GM23338 (cell line): ENCODE results near the gene NQO1. TPM values are rescaled to one million over a fixed set of nuclear protein-coding genes. Genes with fewer than 3 reads are reported as not detected.
A peak's percentile ranks its signal among the peaks of the same experiment; 100 is the strongest.

Experiments used
- ATAC-seq: fragments of 200-7000 bp; cut with Tn5 transposase; 3 replicates; pipeline ENCODE4 v1.9.1; 2020
- DNase-seq: peaks from one replicate; pipeline ENCODE4 v3.0.0-alpha.2; 2015; ENCODE audit warnings: low spot score
- H2AFZ ChIP-seq: fragments of 200-600 bp; sonication (generic); 2 replicates; pipeline ENCODE4 v1.8.0; 2016; ENCODE audit warnings: antibody characterized with exemption, mild to moderate bottlenecking, moderate library complexity
- H3F3A ChIP-seq: fragments of 200-600 bp; sonication (generic); replicated peaks from 2 replicates; pipeline ENCODE4 v1.8.0; 2017; ENCODE audit warnings: antibody characterized with exemption, mixed run types, low read depth
- H3K27ac ChIP-seq: fragments of 200-600 bp; sonication (generic); 2 replicates; pipeline ENCODE4 v1.6.1; 2016; ENCODE audit warnings: low read depth
- H3K27me3 ChIP-seq: fragments of 200-600 bp; sonication (generic); 2 replicates; pipeline ENCODE4 v1.8.0; 2016; ENCODE audit warnings: mild to moderate bottlenecking, mixed run types, moderate library complexity; ENCODE audit not compliant: insufficient read depth
- H3K36me3 ChIP-seq: fragments of 200-600 bp; sonication (generic); 2 replicates; pipeline ENCODE4 v1.8.0; 2016; ENCODE audit warnings: mild to moderate bottlenecking; ENCODE audit not compliant: insufficient read depth
- H3K4me1 ChIP-seq: fragments of 200-600 bp; sonication (generic); 2 replicates; pipeline ENCODE4 v1.8.0; 2016; ENCODE audit warnings: mild to moderate bottlenecking, moderate library complexity; ENCODE audit not compliant: insufficient read depth
- H3K4me2 ChIP-seq: fragments of 200-600 bp; sonication (generic); 2 replicates; pipeline ENCODE4 v1.7.1; 2017; ENCODE audit warnings: mixed run types
- H3K4me3 ChIP-seq: fragments of 200-600 bp; sonication (generic); 2 replicates; pipeline ENCODE4 v1.6.1; 2016; ENCODE audit warnings: mixed run types
- H3K79me2 ChIP-seq: fragments of 200-600 bp; sonication (generic); replicated peaks from 2 replicates; pipeline ENCODE4 v1.8.0; 2017; ENCODE audit warnings: mild to moderate bottlenecking; ENCODE audit not compliant: insufficient read depth
- H3K9me2 ChIP-seq: fragments of 200-600 bp; sonication (generic); 2 replicates; pipeline ENCODE4 v1.8.0; 2017; ENCODE audit not compliant: insufficient read depth
- H4K20me1 ChIP-seq: fragments of 200-600 bp; sonication (generic); replicated peaks from 2 replicates; pipeline ENCODE4 v1.8.0; 2017; ENCODE audit warnings: mild to moderate bottlenecking; ENCODE audit not compliant: insufficient read depth
- H3K27ac Mint-ChIP-seq: 2 replicates; pipeline ENCODE4 v1.8.0; 2020; ENCODE audit warnings: inconsistent platforms, mild to moderate bottlenecking, moderate library complexity, mixed read lengths
- H3K27me3 Mint-ChIP-seq: 3 replicates; pipeline ENCODE4 v1.8.0; 2022; ENCODE audit warnings: low read depth, mild to moderate bottlenecking, moderate library complexity, mixed read lengths, inconsistent platforms; ENCODE audit not compliant: insufficient read depth, poor library complexity
- H3K36me3 Mint-ChIP-seq: 3 replicates; pipeline ENCODE4 v1.8.0; 2021; ENCODE audit warnings: low read depth, mild to moderate bottlenecking, inconsistent platforms, moderate library complexity, mixed read lengths
- H3K4me1 Mint-ChIP-seq: 3 replicates; pipeline ENCODE4 v1.8.0; 2020; ENCODE audit warnings: mild to moderate bottlenecking, inconsistent platforms, mixed read lengths
- H3K4me3 Mint-ChIP-seq: 3 replicates; pipeline ENCODE4 v1.8.0; 2021; ENCODE audit warnings: moderate library complexity, mild to moderate bottlenecking, inconsistent platforms, mixed read lengths
- H3K9me3 Mint-ChIP-seq: 3 replicates; pipeline ENCODE4 v1.8.0; 2020; ENCODE audit warnings: moderate library complexity, mild to moderate bottlenecking, inconsistent platforms, mixed read lengths
- CREB1 ChIP-seq: fragments of 250-450 bp; sonication (Bioruptor Pico); IDR thresholded peaks from 2 replicates; pipeline ENCODE4 v1.5.0; 2020; ENCODE audit warnings: low read depth, mild to moderate bottlenecking, moderate library complexity
- EZH2 ChIP-seq: fragments of 200-600 bp; sonication (generic); IDR thresholded peaks from one replicate; pipeline ENCODE4 v1.8.0; 2017; ENCODE audit warnings: antibody characterized with exemption, mild to moderate bottlenecking, low read depth; ENCODE audit not compliant: unreplicated experiment
- EZH2phosphoT487 ChIP-seq: fragments of 200-600 bp; sonication (generic); IDR thresholded peaks from one replicate; pipeline ENCODE4 v1.8.1; 2018; ENCODE audit warnings: antibody characterized with exemption; ENCODE audit not compliant: unreplicated experiment
- JUNB ChIP-seq: IDR thresholded peaks from one replicate; pipeline ENCODE4 v1.6.1; 2016; ENCODE audit warnings: antibody characterized with exemption; ENCODE audit not compliant: unreplicated experiment
- NANOG ChIP-seq: IDR thresholded peaks from 2 replicates; pipeline ENCODE4 v1.6.1; 2016; ENCODE audit warnings: antibody characterized with exemption, borderline replicate concordance
- POLR2AphosphoS5 ChIP-seq: IDR thresholded peaks from 2 replicates; pipeline ENCODE4 v1.6.1; 2016; ENCODE audit warnings: antibody characterized with exemption, low read depth
- STAT1 ChIP-seq: IDR thresholded peaks from one replicate; pipeline ENCODE4 v1.6.1; 2016; ENCODE audit warnings: antibody characterized with exemption; ENCODE audit not compliant: unreplicated experiment
- ZNF114 ChIP-seq: fragments of 250-450 bp; sonication (Bioruptor Pico); IDR thresholded peaks from 2 replicates; pipeline ENCODE4 v1.5.0; 2020; ENCODE audit warnings: mild to moderate bottlenecking, moderate library complexity
- polyA plus RNA-seq: library from polyadenylated mRNA; unstranded; fragments of >200 nt; fragmentation: Nextera tagmentation; extraction: Ambion mirVana; gene quantifications from 2 replicates; pipeline ENCODE4 v1.2.1, GENCODE V29; 2016
- total RNA-seq: library from RNA; depleted of rRNA; stranded (reverse); fragments of >200 nt; shearing (Covaris generic); gene quantifications from 2 replicates; pipeline ENCODE4 v1.2.3, GENCODE V29; 2014
- TF ChIP-seq, protein P1 (sequence below), 2 experiments: fragments of 200-600 bp in 1 of 2; sonication (generic) in 1 of 2; conservative IDR thresholded peaks; 2 replicates each; pipeline versions ENCODE4 v1.5.1 to v1.6.1; 2016 to 2017; ENCODE audit warnings: antibody characterized with exemption in 2 of 2, low read depth in 2 of 2, mild to moderate bottlenecking in 2 of 2, moderate library complexity in 1 of 2
- TF ChIP-seq, protein P2 (sequence below): IDR thresholded peaks from 2 replicates; pipeline ENCODE4 v1.6.1; 2016; ENCODE audit warnings: antibody characterized with exemption
- TF ChIP-seq, protein P3 (sequence below): fragments of 250-450 bp; sonication (Bioruptor Pico); IDR thresholded peaks from 2 replicates; pipeline ENCODE4 v1.5.0; 2020; ENCODE audit warnings: mild to moderate bottlenecking, moderate library complexity
- TF ChIP-seq, protein P4 (sequence below): IDR thresholded peaks from one replicate; pipeline ENCODE4 v1.6.1; 2018; ENCODE audit warnings: antibody characterized with exemption; ENCODE audit not compliant: unreplicated experiment

The NQO1 gene
- total and polyA plus RNA-seq, 2 experiments from 2014 or later = 80.9 to 86.3 TPM

DNA sequence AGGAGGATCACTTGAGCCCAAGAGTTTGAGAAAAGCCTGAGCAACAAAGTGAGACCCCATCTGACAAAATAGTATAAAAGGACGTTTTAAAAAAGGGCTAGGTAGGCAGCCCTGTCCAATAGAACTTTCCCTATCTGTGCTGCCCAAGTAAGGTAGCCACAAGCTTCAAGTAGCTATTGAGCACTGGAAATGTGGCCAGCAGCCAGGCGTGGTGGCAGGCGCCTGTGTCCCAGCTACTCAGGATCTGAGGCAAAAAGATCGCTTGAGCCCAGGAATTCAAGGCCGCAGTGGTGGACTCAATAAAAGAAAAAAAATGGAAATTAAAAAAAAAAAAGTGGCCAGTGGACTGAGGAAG lies 1.5 kb upstream of the NQO1 start (continued):
- TF ChIP-seq, protein P1, sequence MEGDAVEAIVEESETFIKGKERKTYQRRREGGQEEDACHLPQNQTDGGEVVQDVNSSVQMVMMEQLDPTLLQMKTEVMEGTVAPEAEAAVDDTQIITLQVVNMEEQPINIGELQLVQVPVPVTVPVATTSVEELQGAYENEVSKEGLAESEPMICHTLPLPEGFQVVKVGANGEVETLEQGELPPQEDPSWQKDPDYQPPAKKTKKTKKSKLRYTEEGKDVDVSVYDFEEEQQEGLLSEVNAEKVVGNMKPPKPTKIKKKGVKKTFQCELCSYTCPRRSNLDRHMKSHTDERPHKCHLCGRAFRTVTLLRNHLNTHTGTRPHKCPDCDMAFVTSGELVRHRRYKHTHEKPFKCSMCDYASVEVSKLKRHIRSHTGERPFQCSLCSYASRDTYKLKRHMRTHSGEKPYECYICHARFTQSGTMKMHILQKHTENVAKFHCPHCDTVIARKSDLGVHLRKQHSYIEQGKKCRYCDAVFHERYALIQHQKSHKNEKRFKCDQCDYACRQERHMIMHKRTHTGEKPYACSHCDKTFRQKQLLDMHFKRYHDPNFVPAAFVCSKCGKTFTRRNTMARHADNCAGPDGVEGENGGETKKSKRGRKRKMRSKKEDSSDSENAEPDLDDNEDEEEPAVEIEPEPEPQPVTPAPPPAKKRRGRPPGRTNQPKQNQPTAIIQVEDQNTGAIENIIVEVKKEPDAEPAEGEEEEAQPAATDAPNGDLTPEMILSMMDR (conservative IDR thresholded peaks at IDR 0.05; ENCODE audit: low read depth in 2 of 2) = no peak
- TF ChIP-seq NANOG (no peak), STAT1 (no peak), EZH2 (no peak)
- TF ChIP-seq, protein P2, sequence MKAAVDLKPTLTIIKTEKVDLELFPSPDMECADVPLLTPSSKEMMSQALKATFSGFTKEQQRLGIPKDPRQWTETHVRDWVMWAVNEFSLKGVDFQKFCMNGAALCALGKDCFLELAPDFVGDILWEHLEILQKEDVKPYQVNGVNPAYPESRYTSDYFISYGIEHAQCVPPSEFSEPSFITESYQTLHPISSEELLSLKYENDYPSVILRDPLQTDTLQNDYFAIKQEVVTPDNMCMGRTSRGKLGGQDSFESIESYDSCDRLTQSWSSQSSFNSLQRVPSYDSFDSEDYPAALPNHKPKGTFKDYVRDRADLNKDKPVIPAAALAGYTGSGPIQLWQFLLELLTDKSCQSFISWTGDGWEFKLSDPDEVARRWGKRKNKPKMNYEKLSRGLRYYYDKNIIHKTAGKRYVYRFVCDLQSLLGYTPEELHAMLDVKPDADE = no peak

DNA sequence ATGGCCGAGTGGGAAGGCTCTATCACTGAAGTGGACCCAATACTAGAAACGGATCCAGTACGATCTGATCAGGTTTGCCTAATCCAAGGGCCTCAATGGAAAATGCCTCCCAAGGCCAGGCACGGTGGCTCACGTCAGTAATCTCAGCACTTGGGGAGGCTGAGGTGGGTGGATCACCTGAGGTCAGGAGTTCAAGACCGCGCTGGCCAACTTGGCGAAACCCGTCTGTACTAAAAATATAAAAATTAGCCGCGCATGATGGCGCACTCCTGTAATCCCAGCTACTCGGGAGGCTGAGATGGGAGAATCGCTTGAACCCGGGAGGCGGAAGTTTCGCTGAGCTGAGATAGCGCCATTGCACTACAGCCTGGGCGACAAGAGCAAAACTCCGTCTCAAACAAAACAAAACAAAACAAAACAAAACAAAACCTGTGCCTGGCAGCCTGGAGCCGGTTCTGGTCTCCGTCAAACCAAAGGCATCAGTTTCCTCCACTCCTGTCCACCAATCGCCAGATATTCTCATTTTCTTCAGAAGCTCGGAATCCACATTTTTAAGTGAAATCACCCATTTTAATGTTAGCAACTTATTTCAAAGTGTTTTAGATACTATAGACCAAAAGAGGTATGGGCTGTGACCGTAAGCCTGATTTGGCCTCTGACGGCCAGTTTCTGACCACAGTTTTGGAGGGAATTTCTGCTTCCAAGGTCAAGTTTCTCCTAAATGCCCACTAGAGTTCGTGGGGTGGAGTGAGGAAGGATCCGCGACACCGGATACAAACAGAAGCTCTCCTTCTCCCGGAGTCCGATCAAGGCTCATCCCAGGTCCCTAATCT lies 664 bp downstream of the NQO1 start:
- H3F3A ChIP-seq = peaks cover 28% of the 10 kb centered on the region; the same call in 1 of the 2 replicates
- TF ChIP-seq JUNB = no peak
- TF ChIP-seq, protein P3, sequence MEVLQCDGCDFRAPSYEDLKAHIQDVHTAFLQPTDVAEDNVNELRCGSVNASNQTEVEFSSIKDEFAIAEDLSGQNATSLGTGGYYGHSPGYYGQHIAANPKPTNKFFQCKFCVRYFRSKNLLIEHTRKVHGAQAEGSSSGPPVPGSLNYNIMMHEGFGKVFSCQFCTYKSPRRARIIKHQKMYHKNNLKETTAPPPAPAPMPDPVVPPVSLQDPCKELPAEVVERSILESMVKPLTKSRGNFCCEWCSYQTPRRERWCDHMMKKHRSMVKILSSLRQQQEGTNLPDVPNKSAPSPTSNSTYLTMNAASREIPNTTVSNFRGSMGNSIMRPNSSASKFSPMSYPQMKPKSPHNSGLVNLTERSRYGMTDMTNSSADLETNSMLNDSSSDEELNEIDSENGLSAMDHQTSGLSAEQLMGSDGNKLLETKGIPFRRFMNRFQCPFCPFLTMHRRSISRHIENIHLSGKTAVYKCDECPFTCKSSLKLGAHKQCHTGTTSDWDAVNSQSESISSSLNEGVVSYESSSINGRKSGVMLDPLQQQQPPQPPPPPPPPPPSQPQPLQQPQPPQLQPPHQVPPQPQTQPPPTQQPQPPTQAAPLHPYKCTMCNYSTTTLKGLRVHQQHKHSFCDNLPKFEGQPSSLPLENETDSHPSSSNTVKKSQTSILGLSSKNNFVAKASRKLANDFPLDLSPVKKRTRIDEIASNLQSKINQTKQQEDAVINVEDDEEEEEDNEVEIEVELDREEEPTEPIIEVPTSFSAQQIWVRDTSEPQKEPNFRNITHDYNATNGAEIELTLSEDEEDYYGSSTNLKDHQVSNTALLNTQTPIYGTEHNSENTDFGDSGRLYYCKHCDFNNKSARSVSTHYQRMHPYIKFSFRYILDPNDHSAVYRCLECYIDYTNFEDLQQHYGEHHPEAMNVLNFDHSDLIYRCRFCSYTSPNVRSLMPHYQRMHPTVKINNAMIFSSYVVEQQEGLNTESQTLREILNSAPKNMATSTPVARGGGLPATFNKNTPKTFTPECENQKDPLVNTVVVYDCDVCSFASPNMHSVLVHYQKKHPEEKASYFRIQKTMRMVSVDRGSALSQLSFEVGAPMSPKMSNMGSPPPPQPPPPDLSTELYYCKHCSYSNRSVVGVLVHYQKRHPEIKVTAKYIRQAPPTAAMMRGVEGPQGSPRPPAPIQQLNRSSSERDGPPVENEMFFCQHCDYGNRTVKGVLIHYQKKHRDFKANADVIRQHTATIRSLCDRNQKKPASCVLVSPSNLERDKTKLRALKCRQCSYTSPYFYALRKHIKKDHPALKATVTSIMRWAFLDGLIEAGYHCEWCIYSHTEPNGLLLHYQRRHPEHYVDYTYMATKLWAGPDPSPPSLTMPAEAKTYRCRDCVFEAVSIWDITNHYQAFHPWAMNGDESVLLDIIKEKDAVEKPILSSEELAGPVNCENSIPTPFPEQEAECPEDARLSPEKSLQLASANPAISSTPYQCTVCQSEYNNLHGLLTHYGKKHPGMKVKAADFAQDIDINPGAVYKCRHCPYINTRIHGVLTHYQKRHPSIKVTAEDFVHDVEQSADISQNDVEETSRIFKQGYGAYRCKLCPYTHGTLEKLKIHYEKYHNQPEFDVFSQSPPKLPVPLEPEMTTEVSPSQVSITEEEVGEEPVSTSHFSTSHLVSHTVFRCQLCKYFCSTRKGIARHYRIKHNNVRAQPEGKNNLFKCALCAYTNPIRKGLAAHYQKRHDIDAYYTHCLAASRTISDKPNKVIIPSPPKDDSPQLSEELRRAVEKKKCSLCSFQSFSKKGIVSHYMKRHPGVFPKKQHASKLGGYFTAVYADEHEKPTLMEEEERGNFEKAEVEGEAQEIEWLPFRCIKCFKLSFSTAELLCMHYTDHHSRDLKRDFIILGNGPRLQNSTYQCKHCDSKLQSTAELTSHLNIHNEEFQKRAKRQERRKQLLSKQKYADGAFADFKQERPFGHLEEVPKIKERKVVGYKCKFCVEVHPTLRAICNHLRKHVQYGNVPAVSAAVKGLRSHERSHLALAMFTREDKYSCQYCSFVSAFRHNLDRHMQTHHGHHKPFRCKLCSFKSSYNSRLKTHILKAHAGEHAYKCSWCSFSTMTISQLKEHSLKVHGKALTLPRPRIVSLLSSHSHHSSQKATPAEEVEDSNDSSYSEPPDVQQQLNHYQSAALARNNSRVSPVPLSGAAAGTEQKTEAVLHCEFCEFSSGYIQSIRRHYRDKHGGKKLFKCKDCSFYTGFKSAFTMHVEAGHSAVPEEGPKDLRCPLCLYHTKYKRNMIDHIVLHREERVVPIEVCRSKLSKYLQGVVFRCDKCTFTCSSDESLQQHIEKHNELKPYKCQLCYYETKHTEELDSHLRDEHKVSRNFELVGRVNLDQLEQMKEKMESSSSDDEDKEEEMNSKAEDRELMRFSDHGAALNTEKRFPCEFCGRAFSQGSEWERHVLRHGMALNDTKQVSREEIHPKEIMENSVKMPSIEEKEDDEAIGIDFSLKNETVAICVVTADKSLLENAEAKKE = no peak
- TF ChIP-seq CREB1 = no peak
- TF ChIP-seq POLR2AphosphoS5 = no peak
- TF ChIP-seq, protein P4, sequence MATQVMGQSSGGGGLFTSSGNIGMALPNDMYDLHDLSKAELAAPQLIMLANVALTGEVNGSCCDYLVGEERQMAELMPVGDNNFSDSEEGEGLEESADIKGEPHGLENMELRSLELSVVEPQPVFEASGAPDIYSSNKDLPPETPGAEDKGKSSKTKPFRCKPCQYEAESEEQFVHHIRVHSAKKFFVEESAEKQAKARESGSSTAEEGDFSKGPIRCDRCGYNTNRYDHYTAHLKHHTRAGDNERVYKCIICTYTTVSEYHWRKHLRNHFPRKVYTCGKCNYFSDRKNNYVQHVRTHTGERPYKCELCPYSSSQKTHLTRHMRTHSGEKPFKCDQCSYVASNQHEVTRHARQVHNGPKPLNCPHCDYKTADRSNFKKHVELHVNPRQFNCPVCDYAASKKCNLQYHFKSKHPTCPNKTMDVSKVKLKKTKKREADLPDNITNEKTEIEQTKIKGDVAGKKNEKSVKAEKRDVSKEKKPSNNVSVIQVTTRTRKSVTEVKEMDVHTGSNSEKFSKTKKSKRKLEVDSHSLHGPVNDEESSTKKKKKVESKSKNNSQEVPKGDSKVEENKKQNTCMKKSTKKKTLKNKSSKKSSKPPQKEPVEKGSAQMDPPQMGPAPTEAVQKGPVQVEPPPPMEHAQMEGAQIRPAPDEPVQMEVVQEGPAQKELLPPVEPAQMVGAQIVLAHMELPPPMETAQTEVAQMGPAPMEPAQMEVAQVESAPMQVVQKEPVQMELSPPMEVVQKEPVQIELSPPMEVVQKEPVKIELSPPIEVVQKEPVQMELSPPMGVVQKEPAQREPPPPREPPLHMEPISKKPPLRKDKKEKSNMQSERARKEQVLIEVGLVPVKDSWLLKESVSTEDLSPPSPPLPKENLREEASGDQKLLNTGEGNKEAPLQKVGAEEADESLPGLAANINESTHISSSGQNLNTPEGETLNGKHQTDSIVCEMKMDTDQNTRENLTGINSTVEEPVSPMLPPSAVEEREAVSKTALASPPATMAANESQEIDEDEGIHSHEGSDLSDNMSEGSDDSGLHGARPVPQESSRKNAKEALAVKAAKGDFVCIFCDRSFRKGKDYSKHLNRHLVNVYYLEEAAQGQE = no peak
- TF ChIP-seq EZH2phosphoT487 = no peak
- TF ChIP-seq ZNF114 (CRISPR knock-in tag) = no peak

More for the DNA sequence above, 664 bp downstream of the NQO1 start:
- Mint-ChIP-seq H3K4me1 (peaks cover 34% of the 10 kb centered on the region), H3K36me3 (no peaks in the 10 kb centered on the region; the same call in 2 of the 3 replicates), H3K27ac (peak overlapping the region; percentile 100), H3K27me3 (peaks cover 20% of the 10 kb centered on the region), H3K4me3 (peak overlapping the region; percentile 83), H3K9me3 (no peaks in the 10 kb centered on the region)
- Histone ChIP-seq H2AFZ (peak overlapping the region; percentile 77; the same call in 1 of the 2 replicates), H3K4me1 (peaks cover 32% of the 10 kb centered on the region), H3K9me2 (no peaks in the 10 kb centered on the region), H3K4me3 (peak overlapping the region; percentile 62), H3K27me3 (no peaks in the 10 kb centered on the region), H3K27ac (peak overlapping the region; percentile 99), H4K20me1 (no peaks in the 10 kb centered on the region), H3K36me3 (no peaks in the 10 kb centered on the region; the same call in 1 of the 2 replicates), H3K4me2 (peak overlapping the region; percentile 96), H3K79me2 (peaks cover 38% of the 10 kb centered on the region)
- no peak for DNase-seq
- ATAC-seq = no peak
